Prostate gland (tissue), 2 donors: ENCODE data around the gene POLR2B. TPM values are rescaled to one million over a fixed set of nuclear protein-coding genes. Genes with fewer than 3 reads are reported as not detected.

Source experiments
- DNase-seq: peaks from one replicate; pipeline ENCODE4 v3.0.0-alpha.2; 2019; ENCODE audit warnings: low spot score
- H3K27ac ChIP-seq, 2 donors: fragments of 200-600 bp; sonication (generic); 2 replicates each; pipeline ENCODE4 v1.5.1; 2017 to 2019
- H3K27me3 ChIP-seq: fragments of 200-600 bp; sonication (generic); replicated peaks from 2 replicates; pipeline ENCODE4 v1.5.1; 2019; ENCODE audit not compliant: insufficient read depth
- H3K36me3 ChIP-seq, 2 donors: fragments of 200-600 bp; sonication (generic); 1 replicate in 1 of 2; 2 replicates in 1 of 2; pipeline versions ENCODE4 v1.5.1 to v1.8.1; 2017 to 2019
- H3K4me1 ChIP-seq: fragments of 200-600 bp; sonication (generic); replicated peaks from 2 replicates; pipeline ENCODE4 v1.5.1; 2019
- H3K4me3 ChIP-seq, 2 donors: fragments of 200-600 bp; sonication (generic); 2 replicates each; pipeline ENCODE4 v1.5.1; 2017 to 2019
- H3K9me3 ChIP-seq: fragments of 200-600 bp; sonication (generic); 2 replicates; pipeline ENCODE4 v1.5.1; 2017
- CTCF ChIP-seq, 4 experiments: fragments of 200-600 bp in 2 of 4; fragments of 450-650 bp in 2 of 4; sonication (generic) in 2 of 4; IDR thresholded peaks; 1 replicate in 3 of 4; 2 replicates in 1 of 4; pipeline ENCODE4 v1.5.1; 2016 to 2019; ENCODE audit warnings: antibody characterized with exemption in 4 of 4, mild to moderate bottlenecking in 2 of 4, moderate library complexity in 2 of 4
- POLR2A ChIP-seq: fragments of 450-650 bp; IDR thresholded peaks from one replicate; pipeline ENCODE4 v1.6.1; 2016; ENCODE audit warnings: antibody characterized with exemption, mild to moderate bottlenecking
- POLR2AphosphoS5 ChIP-seq: sonication (generic); formaldehyde crosslinking; IDR thresholded peaks from one replicate; pipeline ENCODE4 v1.6.1; 2017; ENCODE audit warnings: antibody characterized with exemption
- WGBS: methylation state at CpG from one replicate; pipeline ENCODE4 v1.1.5; 2018; 5-methylcytosine and 5-hydroxymethylcytosine counted together
- intact Hi-C: fragments of 100-400 bp; cut with DNase I; formaldehyde crosslinking; loops from one replicate; pipeline ENCODE4 v1.14.2; 2022
- total RNA-seq, 2 donors: library from RNA; depleted of rRNA; stranded (reverse); fragments of >200 nt; gene quantifications; one replicate each; pipeline ENCODE4 v1.1.0, GENCODE V29; 2016

The POLR2B gene
- total RNA-seq, 2 donors from 2014 or later = 74.0 to 76.1 TPM

- intact Hi-C loops = no loop called here
- no peak overlapping the region for H3K4me3 ChIP-seq
- no peak for DNase-seq
- 83% methylated on average over 2 of the region's 2 CpGs for WGBS
- H3K36me3 ChIP-seq = no peaks in the 10 kb centered on the region
- TF ChIP-seq CTCF (IDR thresholded peaks at IDR 0.05) = no peak
- no peaks in the 10 kb centered on the region for H3K27me3 ChIP-seq
- H3K9me3 ChIP-seq = no peaks in the 10 kb centered on the region
- H3K4me1 ChIP-seq = no peaks in the 10 kb centered on the region
- H3K27ac ChIP-seq = no peak overlapping the region
Observed at GRCh38 chr4:57070461-57070860, 91.8 kb downstream of the POLR2B start.

GRCh38 chr4:57071326-57071725 lies 92.6 kb downstream of the POLR2B start:
- H3K27ac ChIP-seq = no peak overlapping the region
- 38% methylated on average over 2 of the region's 2 CpGs for WGBS

GRCh38 chr4:57073559-57073958 lies 94.9 kb downstream of the POLR2B start:
- intact Hi-C loops = no loop called here
- Histone ChIP-seq H3K4me1 (no peaks in the 10 kb centered on the region), H3K36me3 (no peaks in the 10 kb centered on the region), H3K9me3 (no peaks in the 10 kb centered on the region), H3K27ac (no peak overlapping the region), H3K4me3 (no peak overlapping the region), H3K27me3 (no peaks in the 10 kb centered on the region)
- TF ChIP-seq CTCF (IDR thresholded peaks at IDR 0.05) (no peak), POLR2A (no peak), POLR2AphosphoS5 (no peak)
- 77% methylated on average over 5 of the region's 5 CpGs for WGBS
- no peak for DNase-seq

More at GRCh38 chr4:57071326-57071725, 92.6 kb downstream of the POLR2B start:
- Histone ChIP-seq H3K4me1 (no peaks in the 10 kb centered on the region), H3K36me3 (no peaks in the 10 kb centered on the region), H3K9me3 (no peaks in the 10 kb centered on the region), H3K27me3 (no peaks in the 10 kb centered on the region), H3K4me3 (no peak overlapping the region)
- DNase-seq = no peak
- intact Hi-C loops = no loop called here
- TF ChIP-seq CTCF (IDR thresholded peaks at IDR 0.05) (no peak), POLR2AphosphoS5 (no peak), POLR2A (no peak)

- Histone ChIP-seq H3K36me3 (no peaks in the 10 kb centered on the region), H3K9me3 (no peaks in the 10 kb centered on the region), H3K27ac (no peak overlapping the region), H3K4me1 (no peaks in the 10 kb centered on the region), H3K27me3 (no peaks in the 10 kb centered on the region), H3K4me3 (no peak overlapping the region)
- intact Hi-C loops = no loop called here
- WGBS = 24% methylated on average over 4 of the region's 4 CpGs
- no peak for DNase-seq
- TF ChIP-seq CTCF (IDR thresholded peaks at IDR 0.05) (no peak), POLR2A (no peak), POLR2AphosphoS5 (no peak)
Observed at GRCh38 chr4:57074744-57075143, 96.0 kb downstream of the POLR2B start.

- H3K27ac ChIP-seq = no peak overlapping the region
Observed at GRCh38 chr4:57075367-57075766, 96.7 kb downstream of the POLR2B start.

More at GRCh38 chr4:57075367-57075766, 96.7 kb downstream of the POLR2B start:
- no peak for TF ChIP-seq POLR2AphosphoS5
- no peak for TF ChIP-seq CTCF (IDR thresholded peaks at IDR 0.05)
- no peak for TF ChIP-seq POLR2A
- intact Hi-C loops = no loop called here
- Histone ChIP-seq H3K4me3 (no peak overlapping the region), H3K36me3 (no peaks in the 10 kb centered on the region), H3K4me1 (no peaks in the 10 kb centered on the region), H3K27me3 (no peaks in the 10 kb centered on the region), H3K9me3 (no peaks in the 10 kb centered on the region)
- DNase-seq = no peak
